AG09309 (cell line): ENCODE results near the gene GRWD1.

Experiments
- DNase-seq: peaks from one replicate; pipeline ENCODE4 v3.0.0-alpha.2; 2010; ENCODE audit warnings: low read depth
- H3K4me3 ChIP-seq: 2 replicates; pipeline ENCODE4 v1.5.1; 2011; ENCODE audit warnings: mild to moderate bottlenecking, low read depth, low read length, moderate library complexity; ENCODE audit not compliant: control insufficient read depth
- TF ChIP-seq, protein P1 (sequence below): IDR thresholded peaks from 2 replicates; pipeline ENCODE4 v1.5.1; 2011; ENCODE audit warnings: mild to moderate bottlenecking, low read depth, low read length, inconsistent platforms; ENCODE audit not compliant: insufficient read depth, control insufficient read depth; ENCODE audit errors: missing control alignments

Gene GRWD1

DNA sequence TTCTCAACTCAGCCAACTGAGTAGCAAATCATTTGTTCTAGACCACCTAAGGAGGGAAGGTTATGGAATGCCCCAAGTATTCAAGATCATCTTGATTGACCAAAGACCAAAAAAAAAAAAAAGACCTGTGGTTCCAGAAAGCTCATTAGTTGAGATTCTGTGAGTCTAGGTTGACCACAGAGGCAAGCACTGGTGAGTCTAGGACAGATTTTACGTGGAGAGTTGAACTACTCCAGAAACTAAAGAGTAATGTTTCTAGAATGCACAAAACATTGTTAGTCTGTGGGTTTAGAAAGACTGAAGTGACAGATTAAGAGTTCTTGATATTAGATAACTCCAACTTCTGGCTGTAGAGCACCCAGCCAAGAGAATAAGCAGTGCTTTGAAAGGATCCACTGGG is 19.4 kb downstream of the GRWD1 start:
- TF ChIP-seq, protein P1, sequence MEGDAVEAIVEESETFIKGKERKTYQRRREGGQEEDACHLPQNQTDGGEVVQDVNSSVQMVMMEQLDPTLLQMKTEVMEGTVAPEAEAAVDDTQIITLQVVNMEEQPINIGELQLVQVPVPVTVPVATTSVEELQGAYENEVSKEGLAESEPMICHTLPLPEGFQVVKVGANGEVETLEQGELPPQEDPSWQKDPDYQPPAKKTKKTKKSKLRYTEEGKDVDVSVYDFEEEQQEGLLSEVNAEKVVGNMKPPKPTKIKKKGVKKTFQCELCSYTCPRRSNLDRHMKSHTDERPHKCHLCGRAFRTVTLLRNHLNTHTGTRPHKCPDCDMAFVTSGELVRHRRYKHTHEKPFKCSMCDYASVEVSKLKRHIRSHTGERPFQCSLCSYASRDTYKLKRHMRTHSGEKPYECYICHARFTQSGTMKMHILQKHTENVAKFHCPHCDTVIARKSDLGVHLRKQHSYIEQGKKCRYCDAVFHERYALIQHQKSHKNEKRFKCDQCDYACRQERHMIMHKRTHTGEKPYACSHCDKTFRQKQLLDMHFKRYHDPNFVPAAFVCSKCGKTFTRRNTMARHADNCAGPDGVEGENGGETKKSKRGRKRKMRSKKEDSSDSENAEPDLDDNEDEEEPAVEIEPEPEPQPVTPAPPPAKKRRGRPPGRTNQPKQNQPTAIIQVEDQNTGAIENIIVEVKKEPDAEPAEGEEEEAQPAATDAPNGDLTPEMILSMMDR, result no peak
- H3K4me3 ChIP-seq, result no peak overlapping the region
- DNase-seq, result no peak

- H3K4me3 ChIP-seq, result no peak overlapping the region
- DNase-seq, result peak; percentile 29
- TF ChIP-seq, protein P1, result no peak
These were observed 21.0 kb downstream of the GRWD1 start for GRCh38 chr19:48466561-48467325.

DNA sequence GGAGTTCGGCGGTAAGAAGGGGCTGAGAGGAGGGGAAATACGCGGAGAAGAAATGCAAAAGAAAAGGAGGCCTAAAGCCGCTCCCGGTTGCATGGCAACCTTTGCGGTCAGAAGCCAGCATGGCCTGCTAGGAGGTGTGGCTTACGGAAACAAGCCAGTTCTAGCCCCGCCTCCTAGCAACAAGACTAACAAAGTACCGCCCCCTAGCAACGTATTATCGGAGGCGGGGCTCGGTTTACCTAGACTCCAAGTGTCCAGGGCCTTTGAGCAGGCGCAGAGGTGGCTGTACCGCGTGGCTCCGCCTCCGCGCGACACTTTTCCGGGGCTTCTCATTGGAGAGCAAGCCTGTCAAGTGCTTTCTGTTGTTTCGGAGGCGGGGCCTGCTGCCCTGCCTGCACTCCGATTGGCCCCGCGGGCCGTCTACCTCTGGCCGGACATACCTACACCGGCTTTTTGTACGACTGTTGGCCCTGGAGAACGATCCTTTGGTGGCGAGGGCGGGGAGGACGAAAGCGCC is 23.0 kb downstream of the GRWD1 start:
- TF ChIP-seq, protein P1, result no peak
- peak overlapping the region; percentile 67 for H3K4me3 ChIP-seq
- peak; percentile 99 for DNase-seq

GRCh38 chr19:48469289-48469881 is 23.6 kb downstream of the GRWD1 start, which contains the start of gene CYTH2:
CYTH2 (plus strand) TSS chr19:48469369; CDS start chr19:48469508, 139 bp downstream.
- peak; percentile 37 for DNase-seq
- H3K4me3 ChIP-seq, result peak within 1 kb of the TSS; percentile 67
- TF ChIP-seq, protein P1, result no peak

DNA sequence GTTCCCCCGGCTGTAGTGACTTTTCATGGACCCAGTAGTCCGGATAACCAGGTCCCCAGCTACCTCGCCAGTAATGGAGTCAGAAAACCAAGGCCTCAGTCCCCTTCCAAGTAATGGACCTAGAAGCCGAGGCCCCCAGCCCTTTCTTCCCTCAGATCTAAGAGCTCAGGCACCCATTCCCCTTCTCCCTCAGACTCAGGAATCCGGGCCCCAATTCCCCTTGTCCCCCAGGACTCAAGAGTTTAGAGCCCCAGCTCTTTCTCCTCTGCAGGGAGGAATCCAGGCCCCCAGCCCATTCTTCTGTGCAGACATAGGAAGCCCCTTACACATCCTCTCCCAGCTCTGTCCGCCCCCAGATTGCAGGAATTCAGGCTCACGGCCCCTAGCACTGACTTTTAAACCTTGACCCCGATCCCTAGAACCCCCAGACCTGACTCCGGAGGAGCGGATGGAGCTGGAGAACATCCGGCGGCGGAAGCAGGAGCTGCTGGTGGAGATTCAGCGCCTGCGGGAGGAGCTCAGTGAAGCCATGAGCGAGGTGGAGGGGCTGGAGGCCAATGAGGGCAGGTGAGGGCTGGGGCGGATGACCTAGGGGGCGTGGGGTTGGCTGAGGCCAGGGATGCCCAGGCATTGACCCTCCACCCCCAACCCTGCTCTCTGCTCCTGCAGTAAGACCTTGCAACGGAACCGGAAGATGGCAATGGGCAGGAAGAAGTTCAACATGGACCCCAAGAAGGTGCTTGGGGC is 24.3 kb downstream of the GRWD1 start:
- H3K4me3 ChIP-seq, result peak overlapping the region; percentile 67
- TF ChIP-seq, protein P1, result no peak
- no peak for DNase-seq

GRCh38 chr19:48470856-48471255 is 25.1 kb downstream of the GRWD1 start:
- DNase-seq, result no peak
- TF ChIP-seq, protein P1, result no peak
- H3K4me3 ChIP-seq, result no peak overlapping the region
